ENCODE data around the gene LGI4.
"Not testable (repeated sequence)": the region's sequence is repeated elsewhere in the genome, so short reads cannot be mapped to it uniquely, and the experiment has no call there.

Gene LGI4

DNA sequence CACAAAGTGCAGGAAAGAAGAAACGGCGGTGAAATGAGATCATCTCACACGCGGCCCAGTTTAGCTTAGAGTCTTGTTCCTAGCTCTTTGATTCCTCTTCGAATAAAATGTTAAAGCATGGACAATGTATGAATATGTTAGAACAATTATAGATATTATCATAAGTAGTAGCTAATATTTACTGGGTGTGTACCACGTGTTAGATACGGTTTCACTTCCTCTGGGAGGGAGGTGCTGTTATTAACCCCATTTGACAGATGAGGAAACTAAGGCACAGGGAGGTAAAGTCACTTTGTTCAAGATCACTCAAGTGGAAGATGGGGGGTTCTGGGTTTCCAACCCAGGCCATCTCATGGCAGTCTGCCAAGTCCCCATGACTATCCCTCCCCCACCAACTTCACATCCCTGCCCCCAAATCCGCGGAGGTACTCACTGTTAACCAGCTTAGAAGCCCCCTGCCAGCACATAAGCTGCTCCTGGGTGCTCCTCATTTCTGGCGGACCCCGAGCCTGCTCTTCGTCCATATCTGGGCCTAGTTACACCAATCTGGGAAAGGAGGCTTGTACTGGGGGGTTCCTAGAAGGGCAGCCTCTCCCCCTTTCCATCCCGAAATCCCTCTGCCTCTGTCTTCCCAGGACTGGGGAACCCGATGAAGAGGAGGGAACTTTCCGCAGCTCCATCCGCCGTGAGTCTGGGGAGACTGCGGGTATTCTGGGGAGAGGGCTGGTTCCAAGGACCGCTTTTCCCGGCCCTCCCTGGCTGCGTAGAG is 7.2 kb upstream of the LGI4 start:
- DNase-seq (ENCODE audit: low read depth, low spot score) = no peak

DNA sequence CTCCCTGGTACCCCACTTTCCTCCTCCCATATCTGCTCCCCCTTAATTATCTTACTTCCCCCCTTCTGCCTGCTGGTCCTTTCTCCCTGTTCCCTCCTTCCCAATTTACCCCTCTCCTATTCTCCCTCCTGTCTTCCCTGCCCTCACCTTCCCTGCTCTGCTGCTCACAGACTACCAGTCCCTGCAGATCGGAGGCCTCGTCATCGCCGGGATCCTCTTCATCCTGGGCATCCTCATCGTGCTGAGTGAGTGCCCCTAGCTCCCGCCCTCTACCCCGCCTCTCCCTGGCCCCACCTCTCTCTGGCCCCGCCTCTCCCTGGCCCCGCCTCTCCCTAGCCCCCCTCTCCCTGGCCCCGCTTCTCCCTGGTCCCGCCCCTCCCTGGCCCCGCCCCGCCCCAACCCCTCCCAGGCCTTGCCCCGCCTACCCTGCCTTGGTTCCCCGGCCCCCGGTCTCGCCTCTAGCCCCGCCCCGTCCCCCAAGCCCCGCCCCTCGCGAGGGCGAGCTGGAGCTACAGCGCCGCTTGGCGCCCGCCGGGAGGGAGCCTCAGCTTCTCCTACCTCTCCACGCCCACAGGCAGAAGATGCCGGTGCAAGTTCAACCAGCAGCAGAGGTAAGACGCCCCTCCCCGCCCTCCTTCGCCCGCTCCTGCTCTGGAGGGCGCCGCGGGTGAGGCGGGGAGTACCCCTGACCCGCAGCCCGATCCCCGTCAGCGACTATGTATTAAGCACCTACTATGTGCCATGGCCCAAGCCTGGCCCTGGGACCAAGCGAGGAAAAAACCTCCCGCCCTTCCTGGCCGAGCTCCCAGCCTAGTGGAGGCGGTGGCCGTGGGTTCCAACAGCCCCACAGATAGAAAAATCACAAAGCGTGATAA is 6.3 kb upstream of the LGI4 start:
- peak; percentile 82 for DNase-seq (ENCODE audit: low read depth, low spot score)

DNA sequence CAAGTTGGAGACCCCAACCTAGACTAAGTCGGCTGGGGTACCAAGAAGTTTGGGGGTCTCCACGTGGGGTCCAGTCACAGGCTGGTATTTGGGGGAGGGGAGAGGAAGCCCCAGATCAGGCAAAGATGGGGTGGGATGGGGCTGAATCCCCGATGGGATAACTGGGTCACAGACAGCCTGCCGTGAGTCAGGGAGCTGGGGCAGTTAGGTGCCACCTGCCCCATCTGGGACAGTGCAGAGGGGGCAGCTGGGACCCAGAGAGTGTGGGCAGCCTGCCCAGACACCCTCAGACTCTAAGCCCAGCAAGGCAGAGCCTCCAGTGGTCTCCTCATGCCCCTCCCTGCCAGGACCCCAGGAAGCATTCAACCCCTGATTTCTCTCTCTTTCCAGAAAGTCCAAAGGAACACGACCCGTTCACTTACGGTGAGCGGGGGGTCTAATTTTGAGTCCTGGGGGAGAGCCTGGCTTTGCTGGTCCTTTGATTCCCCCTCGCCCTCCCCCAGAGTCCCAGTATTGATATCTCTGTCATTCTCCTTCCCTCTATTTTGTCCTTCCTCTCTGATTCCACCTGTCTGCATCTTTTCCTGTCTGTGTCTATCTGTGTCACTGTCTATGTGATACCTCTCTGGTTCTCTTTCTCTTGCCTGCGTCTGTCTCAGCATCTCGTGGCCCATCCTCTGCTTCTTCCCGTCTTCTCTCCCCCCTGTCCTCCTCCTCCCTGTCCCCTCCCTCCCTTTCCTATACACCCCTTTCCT is 5.5 kb upstream of the LGI4 start:
- DNase-seq (ENCODE audit: low read depth, low spot score) = no peak

DNA sequence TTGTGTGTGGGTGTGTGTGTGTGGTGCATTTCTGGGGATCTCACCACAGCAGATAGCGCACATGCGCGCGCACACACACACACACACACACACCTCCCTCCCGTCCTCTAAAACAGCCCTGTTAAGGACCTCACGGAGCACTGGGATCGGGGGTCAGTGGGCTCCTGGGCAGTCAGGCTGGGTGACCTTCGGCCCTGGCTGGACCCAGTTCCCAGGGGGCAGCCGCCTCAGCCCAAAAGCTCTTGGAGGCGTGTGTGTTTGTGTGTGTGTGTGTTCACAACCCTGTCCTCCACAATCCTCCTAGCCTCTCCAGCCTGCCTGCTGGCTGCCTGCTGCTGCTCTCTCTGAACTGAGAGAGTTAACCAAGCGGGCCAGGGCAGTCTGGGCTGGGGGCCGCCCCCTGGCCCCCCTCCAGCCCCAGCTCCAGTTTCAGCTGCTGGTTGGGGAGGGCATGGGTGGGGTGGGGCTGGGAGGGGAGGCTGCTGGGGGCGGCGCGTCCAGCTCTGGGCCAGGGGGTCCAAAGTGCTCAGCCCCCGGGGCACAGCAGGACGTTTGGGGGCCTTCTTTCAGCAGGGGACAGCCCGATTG is 3.5 kb upstream of the LGI4 start, which contains the start of gene FXYD1:
TSS of gene FXYD1 (plus strand) at position 520 of the 588 bp plus-strand sequence. CDS start 1,256 bp downstream, outside the sequence.
- DNase-seq (ENCODE audit: low read depth, low spot score) = no peak

DNA sequence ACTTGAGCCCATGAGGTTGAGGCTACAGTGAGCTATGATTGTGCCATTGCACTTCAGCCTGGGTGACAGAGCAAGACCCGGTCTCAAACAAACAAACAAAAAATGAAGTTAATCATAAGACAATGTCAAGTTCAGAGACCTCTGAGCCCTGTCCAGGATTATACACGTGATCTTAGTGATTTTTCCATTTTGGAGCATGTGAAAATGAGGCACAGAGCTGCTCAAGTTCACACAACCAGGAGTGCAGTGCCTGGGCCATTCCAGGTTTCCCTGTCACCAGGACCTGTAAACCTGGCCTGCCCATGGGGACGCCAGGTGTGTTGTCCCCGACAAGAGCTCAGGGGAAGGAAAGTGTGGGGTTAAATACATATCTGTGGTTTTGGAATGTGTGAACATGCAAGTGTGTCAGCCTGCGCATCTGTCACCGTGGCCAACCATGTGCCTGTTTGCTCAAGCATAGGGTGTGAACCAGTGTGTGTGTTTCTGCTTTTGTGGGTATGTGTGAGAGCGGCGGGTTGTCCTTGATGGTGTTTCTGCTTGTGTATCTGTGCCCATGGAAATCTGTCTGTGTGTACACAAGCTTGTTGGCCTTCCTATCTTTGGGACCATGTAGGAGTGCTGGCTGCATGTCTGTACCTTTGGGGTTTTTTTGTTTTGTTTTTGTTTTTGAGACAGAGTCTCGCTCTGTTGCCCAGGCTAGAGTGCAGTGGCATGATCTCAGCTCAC is 2.3 kb upstream of the LGI4 start:
- no peak for DNase-seq (ENCODE audit: low read depth, low spot score)

DNA sequence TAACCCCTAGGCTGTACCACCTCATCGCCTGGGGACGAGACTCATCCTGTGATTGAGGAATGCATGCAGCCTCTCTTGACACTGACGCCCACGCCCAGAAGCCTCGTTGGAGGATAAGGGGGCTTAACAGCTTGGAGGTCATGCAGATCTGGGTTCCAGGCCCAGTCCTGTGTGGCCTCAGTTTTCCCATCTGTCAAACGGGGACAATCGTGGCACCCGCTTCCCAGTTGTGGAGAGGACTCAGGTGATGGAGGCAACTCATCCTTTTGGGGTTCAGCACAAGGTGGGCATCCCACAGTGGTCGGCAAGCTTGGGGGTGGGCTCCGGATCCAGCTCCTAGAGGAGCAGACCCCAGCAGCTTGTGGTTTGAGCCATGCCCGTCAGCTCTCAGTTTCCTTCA is 1.4 kb upstream of the LGI4 start:
- no peak for DNase-seq (ENCODE audit: low read depth, low spot score)

DNA sequence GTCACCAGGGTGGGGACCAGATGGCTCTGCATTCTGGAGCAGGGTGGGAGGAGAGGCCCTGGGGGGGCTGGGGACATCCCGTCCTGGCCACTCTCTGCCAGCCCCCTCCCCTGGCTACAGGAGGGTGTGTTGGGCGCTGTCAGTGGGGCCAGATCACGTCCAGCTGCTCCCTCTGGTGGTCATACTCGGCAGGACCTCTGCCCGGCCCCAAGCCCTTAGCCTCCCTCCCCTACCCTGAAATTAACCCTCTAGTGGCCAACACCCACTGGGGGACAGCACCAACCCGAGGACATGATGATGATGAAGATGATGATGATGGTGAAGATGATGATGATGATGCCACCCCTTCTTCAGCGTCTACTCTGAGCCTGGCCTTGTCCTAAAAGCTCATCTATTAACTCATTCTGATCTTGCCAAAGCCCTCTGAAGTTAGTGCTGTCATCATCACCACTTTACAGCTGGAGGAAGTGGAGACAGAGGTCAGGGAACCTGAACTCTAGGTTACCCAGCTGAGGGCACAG is 590 bp upstream of the LGI4 start:
- DNase-seq (ENCODE audit: low read depth, low spot score) = peak; percentile 97

DNA sequence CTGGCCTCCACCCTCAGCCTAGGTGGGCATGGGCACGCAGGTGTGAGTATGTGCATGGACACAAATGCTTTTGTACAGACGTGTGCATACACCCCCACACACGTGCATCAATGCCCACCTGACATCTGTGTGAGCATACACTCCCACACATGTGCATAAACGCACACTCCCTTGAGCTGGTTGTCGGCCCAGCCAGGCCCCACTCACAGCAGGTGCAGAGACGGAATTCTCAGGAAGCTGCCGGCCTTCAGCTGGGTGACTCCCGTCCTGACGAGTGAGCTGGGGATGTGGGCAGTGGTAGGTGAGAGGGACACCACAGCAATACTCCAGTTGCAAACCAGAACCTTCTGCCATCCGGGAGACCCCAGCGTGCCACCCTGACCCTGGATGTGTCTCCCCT is 1.0 kb downstream of the LGI4 start:
- no peak for DNase-seq (ENCODE audit: low read depth, low spot score)

DNA sequence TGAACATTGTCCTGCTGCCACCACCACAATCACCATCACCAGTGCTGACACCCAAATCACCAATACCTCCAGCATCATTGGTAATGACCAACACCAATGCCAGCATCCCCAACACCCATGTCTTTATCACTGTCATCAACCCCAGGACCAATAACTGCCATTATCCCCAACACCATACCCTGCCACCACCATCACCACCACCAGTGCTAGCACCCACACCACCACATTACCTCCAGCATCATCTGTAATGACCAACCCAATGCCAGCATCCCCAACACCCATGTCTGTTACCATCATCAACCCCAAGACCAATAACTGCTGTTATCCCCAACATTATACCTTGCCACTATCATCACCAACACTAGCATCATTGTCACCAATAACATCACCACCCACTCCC is 2.6 kb downstream of the LGI4 start:
- DNase-seq (ENCODE audit: low read depth, low spot score) = no peak

DNA sequence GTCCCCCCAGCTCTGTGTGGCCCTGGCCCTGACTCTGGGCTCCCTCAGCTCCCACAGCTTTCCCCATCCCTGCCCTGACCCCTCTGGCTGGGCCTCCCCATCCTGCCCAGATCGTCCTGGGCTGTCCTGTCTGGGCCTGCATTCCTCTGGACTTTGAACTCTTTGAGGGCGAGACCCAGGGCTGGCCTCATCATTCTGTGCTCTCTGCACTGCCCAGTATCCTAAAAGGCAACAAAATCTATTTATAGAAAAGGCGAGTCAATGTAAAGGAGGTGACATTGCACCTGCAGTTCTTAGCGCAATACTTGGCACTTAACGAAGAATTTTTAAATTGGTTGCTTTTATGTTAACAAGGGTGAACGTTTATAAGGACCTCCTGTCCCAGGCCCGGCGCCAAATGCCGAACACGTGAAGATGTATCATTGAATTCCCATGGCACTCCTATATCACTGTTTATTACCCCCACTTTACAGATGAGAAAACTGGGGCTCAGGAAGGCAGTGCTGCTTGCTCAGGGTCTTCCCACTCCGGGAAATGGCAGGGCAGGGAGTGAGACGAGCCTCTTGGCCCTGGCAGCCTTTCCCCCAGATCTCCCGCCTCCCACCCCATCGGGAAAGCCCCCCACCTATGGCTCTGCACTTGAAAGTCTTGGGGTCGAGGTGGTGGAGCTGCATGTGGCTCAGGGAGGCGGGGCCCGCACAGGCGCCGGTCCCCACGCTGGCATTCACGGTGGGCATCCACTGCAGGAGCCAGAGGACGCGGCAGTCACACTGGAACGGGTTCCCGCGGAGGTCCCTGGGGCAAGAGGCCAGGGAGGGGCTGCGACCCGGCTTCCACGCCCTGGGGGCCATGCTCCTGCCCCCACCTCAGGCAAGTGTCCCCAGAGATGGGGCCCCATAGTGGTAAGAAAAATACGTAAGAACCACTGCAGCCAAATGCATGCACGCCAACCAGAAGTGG is 3.8 kb downstream of the LGI4 start:
- no peak for DNase-seq (ENCODE audit: low read depth, low spot score)

DNA sequence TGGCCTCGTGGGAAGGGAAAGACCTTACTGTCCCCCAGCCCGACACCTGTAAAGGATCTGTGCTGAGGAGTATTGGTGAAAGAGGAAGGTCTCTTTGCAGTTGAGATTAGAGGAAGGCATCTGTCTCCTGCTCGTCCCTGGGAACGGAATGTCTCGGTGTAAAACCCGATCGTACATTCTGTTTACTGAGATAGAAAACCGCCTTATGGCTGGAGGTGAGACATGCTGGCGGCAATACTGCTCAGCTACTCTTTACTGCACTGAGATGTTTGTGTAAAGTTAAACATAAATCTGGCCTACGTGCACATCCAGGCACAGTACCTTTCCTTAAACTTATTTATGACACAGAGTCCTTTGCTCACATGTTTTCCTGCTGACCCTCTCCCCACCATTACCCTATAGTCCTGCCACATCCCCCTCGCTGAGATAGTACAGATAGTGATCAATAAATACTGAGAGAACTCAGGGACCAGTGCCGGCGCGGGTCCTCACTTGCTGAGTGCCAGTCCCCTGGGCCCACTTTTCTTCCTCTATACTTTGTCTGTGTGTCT is 5.1 kb downstream of the LGI4 start:
- not testable (repeated sequence) for DNase-seq (ENCODE audit: low read depth, low spot score)

DNA sequence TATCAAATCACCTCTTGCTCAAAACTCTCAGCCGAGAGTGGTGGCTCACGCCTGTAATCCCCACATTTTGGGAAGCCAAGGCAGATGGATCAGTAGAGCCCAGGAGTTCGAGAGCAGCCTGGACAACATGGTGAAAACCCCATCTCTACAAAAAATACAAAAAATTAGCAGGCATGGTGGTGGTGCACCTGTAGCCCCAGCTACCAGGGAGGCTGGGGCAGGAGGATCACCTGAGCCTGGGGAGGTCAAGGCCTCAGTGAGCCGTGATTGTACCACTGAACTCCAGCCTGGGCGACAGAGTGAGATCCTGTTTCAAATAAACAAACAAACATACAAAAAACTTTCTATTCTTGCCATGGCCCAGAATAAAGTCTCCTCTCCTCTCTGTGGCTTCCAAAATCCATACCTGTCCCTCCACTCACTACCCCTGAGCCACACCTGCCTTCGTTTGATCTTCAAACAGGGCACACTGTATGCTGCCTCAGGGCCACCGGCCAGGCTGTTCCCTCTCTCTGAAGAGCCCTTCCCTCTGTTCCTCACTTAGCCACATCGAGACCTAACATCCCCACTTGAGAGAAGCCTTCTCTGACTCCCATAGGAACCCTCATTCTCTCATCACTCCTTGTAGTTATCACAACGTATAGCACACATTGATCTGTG is 6.3 kb downstream of the LGI4 start:
- DNase-seq (ENCODE audit: low read depth, low spot score) = no peak

DNA sequence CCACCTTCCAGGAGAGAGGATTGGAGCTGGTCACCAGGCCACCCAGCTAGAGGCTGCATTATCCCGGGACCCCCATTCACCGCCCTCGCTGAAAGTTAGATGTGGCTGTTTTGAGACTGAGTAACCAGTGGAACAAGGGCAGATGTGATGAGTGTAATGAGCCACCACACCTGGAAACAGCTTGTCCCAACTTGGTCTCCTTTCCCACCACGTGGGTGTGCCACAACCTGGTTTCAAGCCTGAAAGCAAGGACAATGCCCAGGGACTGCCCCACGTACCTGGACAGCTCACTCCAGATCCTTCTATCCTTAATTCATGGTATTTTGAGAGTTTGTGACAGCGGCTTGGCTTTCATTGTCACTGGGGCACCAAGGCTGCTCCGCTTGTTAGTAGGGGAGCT is 7.0 kb downstream of the LGI4 start:
- DNase-seq (ENCODE audit: low read depth, low spot score) = no peak

DNA sequence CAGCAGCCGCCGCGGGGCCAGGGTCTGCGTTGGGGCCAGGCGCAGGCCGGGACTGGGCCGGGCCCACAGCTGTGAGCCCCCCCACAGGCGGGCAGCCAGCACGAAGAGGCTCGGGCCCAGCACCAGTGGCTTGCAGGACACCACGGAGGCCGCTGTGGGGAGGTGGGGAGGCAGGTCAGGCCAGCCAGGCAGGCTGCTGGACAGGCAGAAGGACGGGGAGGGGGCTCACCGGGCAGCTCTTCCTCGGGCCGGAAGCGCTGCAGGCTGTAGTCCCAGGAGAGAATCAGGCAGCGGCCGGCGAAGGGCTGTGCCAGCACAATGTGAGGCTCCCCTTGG is 8.3 kb downstream of the LGI4 start:
- DNase-seq (ENCODE audit: low read depth, low spot score) = peak; percentile 38

DNA sequence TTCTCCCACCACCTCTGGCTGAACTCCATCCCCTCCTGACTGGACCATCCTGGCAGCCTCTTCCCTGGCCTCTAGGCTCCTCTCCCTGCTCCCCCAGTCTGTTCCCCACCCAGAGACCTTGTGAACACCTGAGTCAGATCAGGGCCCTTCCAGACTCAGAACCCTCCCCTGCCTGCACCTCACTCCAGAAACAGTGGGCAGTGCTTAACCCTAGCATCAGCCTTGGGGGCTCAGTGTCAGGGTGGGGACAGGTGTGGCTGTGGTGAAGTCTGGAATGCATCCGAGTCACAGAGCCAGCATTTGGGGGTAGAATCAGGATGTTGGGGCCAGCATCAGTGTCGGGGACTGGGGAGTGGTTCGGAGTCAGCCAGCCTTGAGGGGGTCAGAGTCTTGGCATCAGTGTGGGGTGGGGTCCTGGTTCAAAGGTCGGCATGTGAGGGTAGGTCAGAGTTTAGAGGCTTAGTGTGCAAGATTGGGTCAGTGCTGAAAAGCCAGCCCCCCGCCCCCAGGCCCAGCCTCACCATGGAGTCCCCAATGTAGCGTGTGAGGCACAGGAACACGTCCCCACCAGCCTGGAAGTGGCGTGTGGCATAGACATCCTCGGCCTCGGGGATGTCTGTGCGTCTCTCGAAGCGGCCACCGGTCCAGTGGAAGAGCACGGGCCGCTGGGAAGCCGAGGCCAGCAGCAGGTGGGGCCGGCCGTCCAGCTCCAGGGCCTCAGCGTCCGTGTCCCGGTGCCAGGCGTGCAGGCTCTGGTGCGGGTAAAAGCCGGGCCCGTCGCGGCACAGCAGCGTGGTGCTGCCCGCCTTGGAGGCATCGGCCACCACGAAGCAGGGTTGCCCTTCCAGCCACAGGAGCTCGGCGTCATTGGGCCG is 8.9 kb downstream of the LGI4 start:
- DNase-seq (ENCODE audit: low read depth, low spot score) = no peak

DNA sequence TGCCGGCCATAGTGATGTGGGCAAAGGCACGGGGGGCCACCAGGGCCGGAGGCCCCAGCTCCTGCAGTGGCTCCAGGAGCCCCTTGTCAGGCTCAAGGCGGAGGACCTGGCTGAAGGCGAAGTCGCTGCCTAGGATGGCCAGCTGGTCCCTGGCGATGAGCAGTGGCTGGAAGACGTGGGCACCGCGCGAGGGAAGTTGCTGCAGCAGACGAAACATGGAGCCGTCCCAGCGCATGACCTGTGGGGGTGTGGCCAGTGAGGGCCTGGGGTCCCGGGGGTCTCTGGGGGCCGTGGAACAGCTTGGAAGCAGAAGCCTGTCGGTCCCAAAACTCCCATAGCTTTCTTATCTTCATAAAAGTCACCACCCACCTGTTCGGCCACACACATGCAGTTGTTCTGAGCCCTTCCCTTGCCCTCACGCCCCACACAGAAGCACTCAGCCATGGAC is 9.6 kb downstream of the LGI4 start:
- no peak for DNase-seq (ENCODE audit: low read depth, low spot score)

DNA sequence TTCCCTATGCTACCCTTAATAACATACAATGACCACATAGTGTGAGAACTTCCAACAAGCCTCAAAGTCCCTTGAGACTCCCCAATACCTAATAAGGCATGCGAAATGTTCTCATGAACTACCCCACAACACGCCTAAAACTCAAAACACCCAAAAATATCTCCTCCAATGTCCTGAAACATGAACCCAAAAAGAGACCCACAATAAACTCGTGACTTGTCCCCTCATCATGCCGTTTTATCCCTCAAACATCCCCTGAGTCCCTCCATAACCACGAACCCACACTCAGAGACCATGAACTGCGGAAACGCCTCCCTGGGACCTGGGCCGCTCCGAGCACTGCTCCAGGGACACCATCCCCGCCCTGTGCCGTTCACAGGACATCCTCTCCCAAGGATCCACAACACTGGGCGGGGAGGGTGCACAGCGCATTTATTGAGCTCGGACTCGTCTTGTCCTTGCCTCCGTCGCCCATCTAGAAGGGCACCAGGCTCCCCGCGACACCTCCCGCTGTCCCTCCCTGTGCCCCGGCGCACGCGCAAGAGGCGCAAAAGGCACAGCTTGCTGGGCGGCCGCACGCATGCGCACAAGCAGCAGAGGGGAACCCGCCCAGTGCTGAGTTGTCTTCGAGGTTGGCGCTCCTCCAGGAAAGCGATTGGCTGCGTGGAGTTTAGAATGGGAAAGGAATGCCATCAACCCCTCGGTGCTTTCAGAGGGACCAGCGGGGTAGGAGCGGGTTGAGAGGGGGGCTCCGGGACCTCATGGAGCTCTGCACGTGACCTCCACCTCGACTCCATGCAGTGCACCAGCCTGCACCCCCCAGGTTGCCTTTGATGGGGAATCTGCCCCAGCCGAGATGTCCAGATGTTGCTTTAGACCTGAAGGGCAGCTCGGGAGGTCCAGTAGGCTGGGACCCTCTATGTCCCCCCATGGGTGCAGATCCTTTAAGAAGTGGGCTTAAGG is 10.5 kb downstream of the LGI4 start:
- DNase-seq (ENCODE audit: low read depth, low spot score) = peak; percentile 89

All from ELF-1 (cell line).